Raji (cell line): ENCODE data around the gene NUFIP2.

Experiments
- POLR2A ChIP-seq: IDR thresholded peaks from 2 replicates; pipeline ENCODE4 v1.6.1; 2011; ENCODE audit warnings: low read depth, low read length, control low read depth; ENCODE audit not compliant: insufficient read depth

NUFIP2 gene

DNA sequence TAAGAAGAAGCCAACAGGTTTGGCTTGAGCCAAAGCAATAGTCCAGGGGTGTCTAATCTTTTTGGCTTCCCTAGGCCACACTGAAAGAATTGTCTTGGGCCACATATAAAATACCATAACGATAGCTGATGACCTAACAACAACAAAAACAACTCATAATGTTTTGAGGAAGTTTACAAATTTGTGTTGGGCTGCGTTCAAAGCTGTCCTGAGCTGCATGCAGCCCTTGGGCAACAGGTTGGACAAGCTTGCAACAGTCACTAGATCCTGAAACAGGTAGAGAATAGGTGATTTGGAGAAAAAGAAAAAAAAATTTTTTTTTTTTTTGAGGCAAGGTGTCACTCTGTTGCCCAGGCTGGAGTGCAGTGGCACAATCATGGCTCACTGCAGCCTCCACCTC lies 42.8 kb downstream of the NUFIP2 start:
- no peak for TF ChIP-seq POLR2A

DNA sequence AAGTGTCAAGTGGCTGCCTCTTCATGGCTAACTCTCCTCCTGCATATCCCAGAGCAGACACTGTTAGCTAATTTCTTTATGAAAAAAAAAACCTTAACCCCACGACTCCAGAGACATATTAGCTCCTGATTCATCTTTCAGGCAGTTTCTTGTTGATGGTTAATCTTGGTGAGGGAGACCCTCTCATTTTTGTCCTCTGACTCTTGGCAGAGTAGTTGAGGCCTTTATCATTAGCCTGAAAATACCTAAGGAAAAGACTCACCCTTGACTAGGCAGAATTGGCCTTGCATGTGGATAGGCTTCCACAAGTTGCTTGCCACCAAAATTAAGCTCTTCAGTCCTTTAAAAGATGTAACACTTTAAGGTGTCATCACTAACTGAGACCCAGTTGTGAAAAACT lies 43.3 kb downstream of the NUFIP2 start:
- no peak for TF ChIP-seq POLR2A

DNA sequence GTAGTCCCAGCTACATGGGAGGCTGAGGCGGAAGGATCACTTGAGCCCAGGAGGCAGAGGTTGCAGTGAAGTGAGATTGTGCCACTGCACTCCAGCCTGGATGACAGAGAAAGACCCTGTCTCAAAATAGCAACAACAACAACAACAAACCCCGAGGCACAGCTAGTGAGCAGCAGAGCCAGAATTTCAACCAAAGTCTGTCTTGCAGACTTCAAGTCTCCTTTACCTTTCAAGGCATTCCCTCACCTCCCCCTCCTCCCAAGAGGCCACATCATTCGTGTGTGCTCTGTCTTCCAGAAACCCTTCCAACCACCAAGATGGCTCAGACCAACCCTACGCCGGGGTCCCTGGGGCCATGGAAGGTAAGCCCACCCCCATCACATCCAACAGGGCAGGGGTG lies 45.1 kb downstream of the NUFIP2 start:
- TF ChIP-seq POLR2A: no peak

DNA sequence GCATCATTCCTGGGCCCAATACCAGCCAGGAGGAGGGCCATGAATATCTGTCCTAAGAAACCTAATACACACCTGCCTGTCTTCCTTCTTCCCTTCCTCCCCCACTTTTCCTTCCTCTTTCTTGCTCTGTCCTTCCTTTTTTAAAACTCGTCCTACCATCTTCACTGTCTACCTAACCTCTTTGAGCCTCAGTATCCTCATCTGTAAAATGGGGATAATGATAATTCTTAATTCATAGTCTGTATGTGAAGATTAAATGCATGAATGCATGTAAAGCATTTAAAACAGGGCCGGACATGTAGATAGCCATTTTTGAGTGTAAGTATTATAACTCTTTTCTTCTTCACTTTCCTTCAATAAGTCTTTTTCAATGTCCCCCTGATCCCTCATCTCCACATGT lies 46.7 kb downstream of the NUFIP2 start:
- no peak for TF ChIP-seq POLR2A

DNA sequence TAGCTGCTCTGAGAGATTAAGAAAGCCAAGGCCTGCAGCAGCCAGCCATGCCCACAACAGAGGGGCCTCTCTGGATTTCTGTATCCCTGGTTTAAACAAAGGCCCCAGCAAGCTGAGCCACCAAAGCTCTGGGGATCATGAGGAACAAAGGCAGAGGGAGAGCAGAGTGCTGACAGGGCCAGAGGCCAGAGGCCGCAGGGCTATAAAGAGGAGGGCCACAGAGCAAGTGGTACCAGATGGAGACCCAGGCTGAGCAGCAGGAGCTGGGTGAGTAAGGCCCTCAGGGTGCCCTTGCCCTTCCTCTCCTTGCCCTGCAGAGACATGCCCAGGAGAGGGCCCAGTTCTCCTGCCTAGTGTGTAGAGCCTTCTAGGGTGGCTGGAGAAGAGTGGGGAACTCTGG lies 47.3 kb downstream of the NUFIP2 start, which contains the start of gene CRYBA1:
CRYBA1 (plus strand) TSS at position 232 of the 400 bp plus-strand sequence; CDS start at position 237, 5 bp downstream.
- TF ChIP-seq POLR2A: no peak

DNA sequence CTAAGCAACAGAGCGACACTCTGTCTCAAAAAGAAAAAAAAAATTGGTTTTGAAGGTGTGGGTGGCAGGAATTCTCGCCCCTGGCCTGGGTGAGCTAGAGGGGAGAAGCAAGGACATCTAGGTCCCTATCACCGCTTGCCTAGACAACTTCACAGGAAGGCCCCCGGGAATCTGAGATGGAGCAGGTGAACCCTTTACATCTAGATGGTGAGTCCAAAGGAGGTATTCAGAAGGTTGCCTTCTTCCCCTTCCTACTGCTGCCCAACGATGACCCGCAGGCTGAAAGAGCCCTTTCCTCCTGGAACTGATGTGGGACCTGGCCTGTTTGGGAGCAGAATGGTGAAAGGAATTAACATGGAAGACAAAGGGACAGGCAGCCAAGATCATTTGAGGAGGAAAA lies 48.5 kb downstream of the NUFIP2 start:
- TF ChIP-seq POLR2A: no peak

DNA sequence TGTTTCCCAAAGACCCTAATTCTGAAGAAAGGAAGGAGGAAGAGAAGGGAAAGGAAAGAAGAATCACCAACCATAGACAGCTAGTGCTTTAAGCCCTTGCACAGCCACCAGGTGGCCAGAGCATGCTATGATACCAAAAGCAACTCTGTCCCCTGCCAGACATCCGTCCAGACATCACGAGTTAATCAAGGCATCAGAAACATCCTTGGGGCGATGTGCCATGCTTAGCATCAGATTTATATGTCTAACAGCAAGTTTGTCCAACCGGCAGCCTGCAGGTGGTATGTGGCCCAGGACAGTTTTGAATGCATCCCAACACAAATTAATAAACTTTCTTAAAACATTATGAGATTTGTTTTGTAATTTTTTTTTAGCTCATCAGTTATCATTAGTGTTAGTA lies 50.2 kb downstream of the NUFIP2 start:
- TF ChIP-seq POLR2A: no peak

DNA sequence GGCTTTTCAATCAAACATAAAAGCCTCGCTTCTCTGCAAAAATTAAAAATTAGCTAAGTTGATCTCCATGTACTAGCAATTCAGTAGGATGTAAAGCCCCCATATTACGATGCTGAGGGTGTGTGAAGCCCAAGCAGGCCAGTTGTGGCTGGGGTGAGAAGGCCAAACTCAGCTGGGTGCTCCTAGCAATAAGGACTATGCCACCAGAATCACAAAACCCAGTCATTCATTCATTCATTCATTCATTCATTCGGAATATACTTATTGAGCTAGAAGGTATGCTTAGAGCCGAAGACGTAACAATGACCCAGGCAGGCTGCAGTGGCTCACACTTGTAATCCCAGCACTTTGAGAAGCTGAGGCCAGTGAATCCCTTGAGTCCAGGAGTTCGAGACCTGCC lies 51.2 kb downstream of the NUFIP2 start:
- TF ChIP-seq POLR2A: no peak

DNA sequence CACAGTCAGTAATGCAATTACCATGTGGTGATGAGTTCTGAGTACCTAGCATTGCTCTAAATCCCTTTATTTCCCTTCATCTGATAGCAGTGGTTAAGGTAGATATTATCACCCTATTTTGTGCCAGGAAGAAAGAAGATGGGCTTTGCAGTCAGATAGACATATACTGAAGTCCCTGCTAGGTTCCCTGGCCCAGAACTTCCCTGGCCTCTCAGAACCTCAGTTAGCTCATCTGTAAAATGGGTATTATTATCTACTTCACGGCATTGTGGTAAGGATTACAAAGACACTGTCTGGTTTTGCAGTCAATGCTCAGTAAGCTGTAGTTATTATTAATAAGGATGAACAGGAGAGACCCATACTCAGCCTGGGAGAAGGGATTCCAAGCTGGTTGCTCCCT lies 51.9 kb downstream of the NUFIP2 start:
- TF ChIP-seq POLR2A: no peak

DNA sequence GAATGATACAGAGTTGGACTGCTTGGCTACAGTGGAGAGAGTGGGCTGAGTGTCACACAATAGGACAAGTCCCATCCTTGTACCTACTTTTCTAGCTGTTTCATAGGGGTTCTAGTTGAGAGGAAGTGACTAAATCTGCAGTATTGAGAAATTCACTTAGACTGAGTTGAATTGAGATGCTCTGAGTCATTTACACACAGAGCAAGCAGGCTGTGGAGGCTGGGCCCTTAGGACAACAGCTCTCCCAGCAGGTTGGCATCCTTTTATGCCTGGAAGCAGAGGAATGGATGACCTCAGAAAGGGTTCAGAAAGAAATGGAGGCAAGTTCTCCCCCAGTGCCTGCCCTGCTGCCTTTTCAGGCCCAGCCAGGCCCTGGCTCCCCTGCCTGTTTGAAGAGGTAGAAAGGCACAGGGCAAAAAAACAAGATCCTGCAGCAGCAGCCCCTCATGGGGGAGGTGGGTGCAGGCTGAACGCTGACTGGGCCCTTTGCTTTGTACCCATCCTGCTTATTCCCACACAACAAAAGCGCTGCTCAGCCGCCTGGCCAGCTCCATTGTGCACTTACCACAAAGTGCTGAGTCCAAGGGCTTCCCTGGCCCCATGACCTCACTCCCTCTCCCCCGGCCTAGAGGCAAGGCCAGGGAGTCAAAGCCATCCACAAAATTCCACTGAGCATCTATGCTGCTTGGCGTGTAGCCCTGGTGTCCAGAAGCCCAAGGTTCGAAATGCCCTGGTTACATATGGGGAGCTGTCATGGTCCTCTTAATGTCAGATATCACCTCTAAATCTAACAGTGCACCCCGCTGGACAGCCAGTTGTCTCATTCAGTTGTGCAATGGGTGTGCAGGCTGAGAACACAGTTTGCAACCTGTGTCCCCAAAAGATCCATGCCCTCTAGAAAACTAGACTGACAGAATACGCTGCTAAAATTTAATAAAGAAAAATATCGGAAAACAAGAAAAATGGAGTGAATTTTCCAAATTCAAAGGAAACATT lies 52.7 kb downstream of the NUFIP2 start:
- no peak for TF ChIP-seq POLR2A

DNA sequence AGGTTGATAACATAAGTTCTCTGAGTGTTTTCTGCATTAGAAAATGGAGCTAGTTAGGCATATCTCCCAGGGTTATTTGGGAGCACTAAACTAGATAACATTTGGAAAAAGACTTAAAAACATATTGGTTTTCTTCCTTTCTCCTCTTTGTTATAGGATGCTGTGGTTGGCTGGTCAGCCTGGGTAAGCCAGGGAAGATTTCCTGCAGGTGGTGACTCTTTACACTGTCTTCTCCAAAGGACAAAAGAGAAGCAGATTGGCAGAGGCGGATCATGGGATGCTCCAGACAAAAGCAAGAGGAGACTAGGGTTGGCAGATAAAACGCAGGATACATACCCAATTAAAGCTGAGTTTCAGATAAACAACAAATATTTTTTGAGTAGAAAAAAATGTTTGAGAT lies 53.5 kb downstream of the NUFIP2 start:
- no peak for TF ChIP-seq POLR2A

DNA sequence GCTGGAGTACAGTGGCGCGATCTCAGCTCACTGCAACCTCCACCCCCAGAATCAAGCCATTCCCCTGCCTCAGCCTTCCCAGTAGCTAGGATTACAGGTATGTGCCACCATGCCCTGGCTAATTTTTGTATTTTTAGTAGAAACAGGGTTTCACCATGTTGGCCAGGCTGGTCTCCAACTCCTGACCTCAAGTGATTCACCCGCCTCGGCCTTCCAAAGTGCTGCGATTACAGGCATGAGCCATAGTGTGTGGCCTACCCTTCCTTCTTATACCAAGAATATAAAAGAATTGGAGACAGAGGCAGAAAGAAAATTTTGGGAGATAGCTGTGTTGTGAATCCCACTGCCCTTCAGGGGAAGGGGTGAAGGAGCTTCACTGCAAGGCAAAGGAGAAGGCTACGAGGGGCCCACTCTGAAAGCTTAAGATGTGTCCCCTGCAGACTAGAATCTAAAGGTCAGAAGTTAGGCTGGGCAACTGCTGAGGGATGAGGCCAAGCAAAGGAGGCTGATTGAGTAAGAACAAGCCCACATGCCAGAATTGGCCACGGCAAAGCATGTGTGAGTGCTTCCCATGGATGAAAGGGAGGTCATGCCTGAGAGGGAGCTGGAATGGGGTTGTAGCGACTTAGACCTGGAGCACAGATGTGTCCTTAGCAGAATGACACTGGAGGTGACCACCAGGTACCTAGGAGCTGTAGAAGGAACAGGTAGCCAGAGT lies 55.7 kb downstream of the NUFIP2 start:
- TF ChIP-seq POLR2A: no peak

DNA sequence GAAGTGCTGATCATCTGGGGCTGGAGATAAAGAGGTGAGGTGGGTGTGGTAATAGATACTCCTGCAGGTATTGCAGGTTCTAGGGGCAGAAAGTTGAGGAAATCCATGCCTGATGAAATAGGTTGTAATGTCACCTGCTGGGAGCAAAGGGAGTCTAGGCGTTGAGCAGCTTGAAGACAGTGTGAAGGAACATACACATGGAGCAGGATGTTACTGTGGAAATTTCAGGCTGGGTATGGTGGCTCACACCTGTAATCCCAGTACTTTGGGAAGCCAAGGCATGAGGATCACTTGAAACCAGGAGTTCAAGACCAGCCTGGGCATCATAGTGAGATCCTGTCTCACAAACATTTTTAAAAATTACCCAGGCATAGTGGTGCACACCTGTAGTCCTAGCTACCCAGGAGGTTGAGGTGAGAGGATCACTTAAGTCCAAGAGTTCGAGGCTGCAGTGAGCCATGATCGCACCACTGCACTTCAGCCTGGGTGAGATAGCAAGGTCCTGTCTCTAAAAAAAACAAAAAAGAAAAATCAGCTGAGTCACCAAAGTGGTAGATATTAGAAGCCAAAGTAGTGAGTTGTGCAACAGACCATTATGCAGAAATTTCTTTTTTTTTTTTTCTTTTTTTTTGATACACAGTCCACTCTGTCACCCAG lies 56.3 kb downstream of the NUFIP2 start:
- TF ChIP-seq POLR2A: no peak

DNA sequence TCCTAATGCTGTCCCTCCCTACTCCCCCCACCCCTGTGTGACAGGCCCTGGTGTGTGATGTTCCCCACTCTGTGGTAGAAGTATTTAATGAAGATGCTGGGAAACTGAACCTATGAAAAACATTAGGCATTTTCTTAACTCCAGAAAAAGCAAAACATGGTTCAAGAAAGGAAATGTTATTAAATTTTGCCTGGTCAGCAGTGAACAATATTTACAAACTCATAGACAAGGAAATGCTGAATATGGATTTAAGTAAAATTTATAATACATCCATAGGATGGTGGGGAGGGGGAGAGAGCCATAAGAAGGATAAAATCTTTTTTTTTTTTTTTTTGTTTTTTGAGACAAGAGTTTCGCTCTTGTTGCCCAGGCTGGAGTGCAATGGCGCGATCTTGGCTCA lies 58.0 kb downstream of the NUFIP2 start:
- TF ChIP-seq POLR2A: no peak

DNA sequence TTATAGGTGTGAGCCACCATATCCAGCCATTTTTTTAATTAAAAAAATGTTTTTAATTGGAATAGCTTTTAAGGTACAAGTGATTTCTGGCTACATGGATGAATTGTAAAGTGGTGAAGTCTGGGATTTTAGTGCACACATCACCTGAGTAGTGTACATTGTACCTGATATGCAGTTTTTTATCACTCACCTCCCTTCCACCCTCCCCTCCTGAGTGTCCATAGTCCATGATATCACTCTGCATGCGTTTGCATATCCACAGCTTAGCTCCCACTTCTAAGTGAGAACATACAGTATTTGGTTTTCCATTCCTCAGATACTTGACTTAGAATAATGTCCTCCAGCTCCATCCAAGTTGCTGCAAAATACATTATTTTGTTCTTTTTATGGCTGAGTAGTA lies 60.6 kb downstream of the NUFIP2 start:
- TF ChIP-seq POLR2A: no peak
